GM19395 (cell line): Measurements from ENCODE around the gene KMT2C.

Source experiments
- ATAC-seq: cut with Tn5 transposase; IDR thresholded peaks from one replicate; pipeline ENCODE4 v1.9.1; 2021; ENCODE audit warnings: mild to moderate bottlenecking, moderate library complexity; ENCODE audit not compliant: unreplicated experiment

The KMT2C gene

DNA sequence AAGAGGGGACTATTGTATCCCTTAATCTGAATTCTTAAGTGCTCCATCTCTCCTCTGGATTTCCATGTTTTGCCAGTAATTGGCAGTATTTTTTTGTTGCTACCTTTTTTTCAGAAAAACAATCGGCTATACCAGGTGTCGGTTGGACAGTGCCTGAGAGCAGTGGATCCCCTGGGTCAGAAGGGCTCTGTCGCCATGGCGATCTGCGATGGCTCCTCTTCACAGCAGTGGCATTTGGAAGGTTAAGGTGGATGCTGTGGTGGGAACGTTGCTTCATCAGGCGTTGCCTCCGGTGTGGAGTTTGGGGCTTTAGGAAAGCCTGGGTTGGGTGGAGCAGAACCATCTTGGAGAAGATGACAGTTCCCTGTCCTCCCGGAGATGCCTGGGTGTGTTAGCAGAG is 314.4 kb downstream of the KMT2C start:
- no peak for ATAC-seq

- no peak for ATAC-seq
These were observed 315.0 kb downstream of the KMT2C start for GRCh38 chr7:152120776-152121175.

DNA sequence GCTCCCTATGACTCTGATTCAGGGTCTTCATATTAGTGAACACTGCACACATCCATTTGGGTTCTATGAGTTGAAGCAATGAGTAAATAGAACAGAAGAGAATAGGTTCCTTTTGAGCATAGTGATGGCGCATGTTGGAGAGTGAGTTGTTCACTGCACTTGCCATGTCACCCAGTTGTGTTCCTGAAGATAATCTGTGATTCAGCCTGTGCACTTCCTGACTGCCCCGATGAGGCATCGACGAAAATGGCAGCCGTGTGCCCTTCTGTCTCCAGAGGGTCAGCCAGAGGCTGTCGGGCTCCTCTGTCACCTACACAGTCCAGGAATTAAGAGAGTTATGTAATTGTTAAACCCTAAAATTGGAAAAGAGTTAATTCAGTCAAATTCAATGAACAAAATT is 315.6 kb downstream of the KMT2C start:
- no peak for ATAC-seq

DNA sequence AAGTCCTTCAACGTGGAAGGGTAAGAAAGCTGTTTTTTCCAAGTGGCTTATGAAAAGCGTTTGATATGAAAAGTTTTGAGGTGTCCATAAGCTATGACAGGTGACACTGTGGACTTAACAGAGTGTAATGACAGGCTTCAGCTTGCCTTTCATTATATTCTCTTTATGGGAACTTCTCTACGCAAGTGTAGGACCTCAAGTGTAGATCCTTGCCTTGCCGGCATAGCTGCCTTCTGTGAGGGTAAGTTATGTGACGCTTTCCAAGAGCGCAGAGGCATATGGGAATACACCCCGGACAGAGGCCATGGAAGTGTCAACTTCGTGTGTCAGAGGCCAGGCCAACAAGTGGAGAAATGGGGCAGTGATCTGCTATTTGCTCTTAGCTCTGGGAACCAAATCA is 318.4 kb downstream of the KMT2C start:
- no peak for ATAC-seq

DNA sequence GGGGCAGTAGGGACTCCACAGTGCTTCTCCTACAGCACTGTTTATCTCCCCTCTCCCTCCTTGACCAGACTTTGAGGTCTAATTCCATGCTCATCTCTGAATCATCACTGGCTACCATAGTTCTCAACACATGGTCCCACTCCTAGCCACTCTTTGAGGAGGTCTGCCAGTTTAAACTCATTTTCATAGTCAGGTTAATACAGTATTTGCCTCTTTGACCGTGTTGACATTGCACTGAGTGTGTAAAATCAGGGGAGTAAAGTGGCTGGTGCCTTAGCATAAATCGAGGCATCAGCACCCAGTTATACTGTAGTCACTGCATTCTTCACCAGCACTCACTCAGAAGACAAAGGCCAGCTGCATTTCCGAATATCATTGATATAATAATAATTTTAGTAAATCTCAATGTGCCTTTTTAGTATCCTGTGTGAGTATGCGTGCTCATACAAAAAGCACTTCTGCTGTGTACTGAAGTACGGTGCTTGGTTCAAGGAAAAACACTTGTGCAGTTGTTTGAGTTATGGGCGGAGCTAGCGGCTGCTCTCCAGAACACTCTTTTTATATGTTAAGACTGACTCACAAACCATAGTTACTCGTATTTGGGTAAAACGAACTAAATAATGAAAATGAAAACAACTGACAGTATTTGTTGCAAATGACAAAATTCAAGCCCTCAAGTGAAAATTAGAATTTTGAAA is 320.6 kb downstream of the KMT2C start:
- no peak for ATAC-seq

- ATAC-seq: no peak
These were observed 323.0 kb downstream of the KMT2C start for GRCh38 chr7:152112829-152113228.

GRCh38 chr7:152108359-152108758 is 327.4 kb downstream of the KMT2C start:
- no peak for ATAC-seq

DNA sequence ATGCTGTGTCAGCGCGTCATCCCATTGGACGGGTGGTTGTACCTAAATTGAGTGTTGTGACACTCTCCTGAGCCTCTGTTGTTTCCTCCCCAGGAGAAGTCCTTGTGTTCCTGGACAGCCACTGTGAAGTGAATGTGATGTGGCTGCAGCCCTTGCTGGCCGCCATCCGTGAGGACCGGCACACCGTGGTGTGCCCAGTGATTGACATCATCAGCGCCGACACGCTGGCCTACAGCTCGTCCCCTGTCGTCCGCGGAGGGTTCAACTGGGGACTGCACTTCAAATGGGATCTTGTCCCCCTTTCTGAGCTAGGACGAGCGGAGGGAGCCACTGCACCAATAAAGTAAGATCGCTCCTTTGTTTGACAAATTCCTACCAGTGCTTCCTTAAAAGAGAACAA is 327.9 kb downstream of the KMT2C start:
- no peak for ATAC-seq

GRCh38 chr7:152106990-152107389 is 328.8 kb downstream of the KMT2C start:
- ATAC-seq: no peak

DNA sequence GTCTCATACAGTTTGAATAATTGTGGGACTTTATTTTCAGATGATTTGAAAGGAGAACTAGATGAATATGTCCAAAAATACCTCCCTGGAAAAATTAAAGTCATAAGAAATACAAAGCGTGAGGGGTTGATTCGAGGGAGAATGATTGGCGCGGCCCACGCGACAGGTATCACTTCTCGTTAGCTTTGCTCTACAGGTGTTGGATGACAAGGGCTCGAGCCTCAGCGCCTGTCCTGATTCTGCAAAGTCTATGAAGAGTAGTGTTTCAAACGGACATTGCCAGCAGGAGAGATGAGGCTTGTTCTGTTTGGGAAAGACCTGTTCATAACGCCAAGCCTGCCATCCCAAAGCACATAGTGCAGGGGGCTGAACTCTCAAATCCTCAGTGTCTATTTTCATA is 330.6 kb downstream of the KMT2C start:
- no peak for ATAC-seq

DNA sequence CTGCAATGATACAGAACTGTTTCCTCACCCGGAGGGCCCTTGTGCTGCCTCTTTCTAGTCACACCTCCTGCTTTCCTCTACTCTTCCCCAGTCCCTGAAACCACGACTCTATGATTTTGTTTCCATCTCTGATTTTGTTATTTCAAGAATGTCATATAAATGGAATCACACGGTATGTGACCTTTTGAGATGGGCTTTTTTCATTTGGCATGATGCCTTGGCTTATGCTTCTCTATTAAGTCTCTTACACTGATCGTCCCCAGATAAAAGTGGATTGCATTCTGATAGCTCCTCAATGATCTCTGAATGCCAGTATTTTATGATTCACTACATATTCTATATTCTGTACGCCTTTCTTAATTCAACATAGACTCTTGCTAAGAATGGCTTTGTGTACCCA is 332.1 kb downstream of the KMT2C start:
- ATAC-seq: no peak

DNA sequence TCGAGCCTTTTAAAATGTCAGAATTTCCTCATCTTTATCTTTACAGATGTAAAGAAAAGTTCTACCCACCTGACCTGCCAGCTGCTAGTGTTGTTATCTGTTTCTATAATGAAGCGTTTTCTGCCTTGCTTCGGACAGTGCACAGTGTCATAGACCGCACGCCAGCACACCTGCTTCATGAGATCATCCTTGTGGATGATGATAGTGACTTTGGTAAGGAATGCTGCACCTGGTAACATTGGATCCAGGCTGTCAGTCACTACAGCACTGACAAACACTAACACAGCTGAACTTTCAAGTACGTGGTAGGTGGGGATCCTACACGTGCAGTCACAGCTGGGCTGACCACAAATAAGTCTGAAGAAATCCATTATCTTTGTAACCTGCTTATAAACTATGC is 332.7 kb downstream of the KMT2C start:
- no peak for ATAC-seq

GRCh38 chr7:152097330-152097729 is 338.5 kb downstream of the KMT2C start:
- no peak for ATAC-seq

DNA sequence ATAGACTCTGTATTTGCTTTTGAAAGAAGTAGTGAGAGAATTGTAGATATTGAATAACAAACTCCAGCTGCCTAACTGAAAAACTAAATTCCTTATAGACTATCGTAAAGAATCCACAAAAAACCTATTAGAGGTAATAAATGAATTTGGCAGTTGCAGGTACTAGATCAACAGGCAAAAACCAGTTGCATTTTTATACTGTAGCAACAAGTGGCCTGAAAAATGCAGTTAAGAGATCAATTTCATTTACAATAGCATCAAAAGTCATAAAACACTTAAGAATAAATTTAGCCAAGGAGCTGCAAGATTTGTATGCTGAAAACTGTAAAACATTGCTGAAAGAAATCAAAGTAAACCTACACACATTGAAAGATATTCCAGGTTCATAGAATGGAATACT is 340.0 kb downstream of the KMT2C start:
- ATAC-seq: no peak

DNA sequence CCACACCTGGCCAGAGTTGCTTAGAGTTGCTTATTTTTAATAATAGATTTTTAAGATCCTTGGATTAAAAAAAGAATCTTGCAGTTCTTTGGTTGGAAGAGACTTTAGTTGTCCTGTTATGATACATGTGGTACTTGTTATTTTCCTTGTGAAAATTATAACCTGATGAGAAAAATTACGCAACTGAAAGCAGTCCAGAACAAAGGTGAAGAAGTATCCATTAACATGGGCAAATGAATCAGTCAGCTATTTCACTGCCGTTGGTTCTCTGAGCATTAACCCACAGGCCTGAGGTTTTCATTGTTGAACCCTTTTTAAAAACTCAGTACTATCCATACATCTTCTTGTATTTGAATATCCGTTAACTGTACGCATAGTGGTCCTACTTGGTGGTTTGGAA is 342.1 kb downstream of the KMT2C start:
- ATAC-seq: no peak

- ATAC-seq: no peak
These were observed 345.1 kb downstream of the KMT2C start for GRCh38 chr7:152090747-152091146.

DNA sequence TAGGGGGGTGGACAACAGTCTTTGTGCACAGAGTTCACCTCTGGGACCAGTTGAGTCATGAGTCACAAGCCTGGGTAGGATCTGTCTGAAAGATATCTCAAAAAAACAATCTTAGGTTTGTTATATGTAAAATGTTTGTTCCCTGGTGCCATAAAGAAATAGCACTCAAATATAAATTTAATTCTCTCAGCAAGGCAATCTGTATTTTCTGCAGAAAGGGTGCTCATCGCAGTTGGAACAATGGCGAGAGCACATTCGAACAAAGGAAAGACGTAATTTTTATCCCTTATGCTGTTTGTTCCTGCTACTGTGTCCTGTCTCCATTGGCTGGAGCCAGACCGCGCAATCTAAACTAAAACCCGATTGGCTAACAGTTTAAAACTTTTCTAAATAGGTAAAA is 346.6 kb downstream of the KMT2C start:
- ATAC-seq: no peak

- ATAC-seq: no peak
These were observed 349.3 kb downstream of the KMT2C start for GRCh38 chr7:152086513-152086912.

- ATAC-seq: no peak
These were observed 350.7 kb downstream of the KMT2C start for GRCh38 chr7:152085131-152085530.
